Measurements from ENCODE around the gene RAB18. TPM values are rescaled to one million over a fixed set of nuclear protein-coding genes. Genes with fewer than 3 reads are reported as not detected.

The RAB18 gene
- total RNA-seq, 1 donor from 2014 or later = 72.3 TPM

DNA sequence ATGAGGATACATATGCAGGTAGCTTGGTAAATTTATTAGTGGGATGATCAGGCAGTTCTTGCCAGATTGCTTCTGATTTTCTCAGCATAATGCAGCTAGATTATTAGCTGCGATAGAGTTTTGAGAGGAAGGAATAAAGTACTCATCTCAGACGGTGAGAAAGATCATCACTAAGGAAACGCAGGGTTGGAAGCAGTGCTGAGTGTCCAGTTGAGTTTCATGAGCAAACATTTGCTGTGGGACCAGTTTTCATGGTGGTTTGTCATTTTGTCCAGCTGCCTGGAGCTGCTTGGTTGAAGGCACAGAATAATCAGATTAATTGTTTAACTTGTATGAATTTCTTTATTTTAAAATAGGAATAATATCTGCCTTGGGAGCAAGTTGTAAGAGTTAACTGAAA lies 33.1 kb downstream of the RAB18 start:
- H3K27me3 Mint-ChIP-seq (ENCODE audit: low read depth) = no peaks in the 10 kb centered on the region
- TF ChIP-seq, protein P1, sequence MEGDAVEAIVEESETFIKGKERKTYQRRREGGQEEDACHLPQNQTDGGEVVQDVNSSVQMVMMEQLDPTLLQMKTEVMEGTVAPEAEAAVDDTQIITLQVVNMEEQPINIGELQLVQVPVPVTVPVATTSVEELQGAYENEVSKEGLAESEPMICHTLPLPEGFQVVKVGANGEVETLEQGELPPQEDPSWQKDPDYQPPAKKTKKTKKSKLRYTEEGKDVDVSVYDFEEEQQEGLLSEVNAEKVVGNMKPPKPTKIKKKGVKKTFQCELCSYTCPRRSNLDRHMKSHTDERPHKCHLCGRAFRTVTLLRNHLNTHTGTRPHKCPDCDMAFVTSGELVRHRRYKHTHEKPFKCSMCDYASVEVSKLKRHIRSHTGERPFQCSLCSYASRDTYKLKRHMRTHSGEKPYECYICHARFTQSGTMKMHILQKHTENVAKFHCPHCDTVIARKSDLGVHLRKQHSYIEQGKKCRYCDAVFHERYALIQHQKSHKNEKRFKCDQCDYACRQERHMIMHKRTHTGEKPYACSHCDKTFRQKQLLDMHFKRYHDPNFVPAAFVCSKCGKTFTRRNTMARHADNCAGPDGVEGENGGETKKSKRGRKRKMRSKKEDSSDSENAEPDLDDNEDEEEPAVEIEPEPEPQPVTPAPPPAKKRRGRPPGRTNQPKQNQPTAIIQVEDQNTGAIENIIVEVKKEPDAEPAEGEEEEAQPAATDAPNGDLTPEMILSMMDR (conservative IDR thresholded peaks at IDR 0.05) = no peak
- no peak for DNase-seq (ENCODE audit: low read depth, low spot score)
- H3K36me3 Mint-ChIP-seq (ENCODE audit: low read depth) = no peaks in the 10 kb centered on the region
- H3K27ac Mint-ChIP-seq (ENCODE audit: unreplicated experiment) = no peak overlapping the region
- no peak overlapping the region for H3K4me3 Mint-ChIP-seq
- H3K9me3 Mint-ChIP-seq = no peaks in the 10 kb centered on the region
- H3K4me1 Mint-ChIP-seq = peaks cover 9% of the 10 kb centered on the region

DNA sequence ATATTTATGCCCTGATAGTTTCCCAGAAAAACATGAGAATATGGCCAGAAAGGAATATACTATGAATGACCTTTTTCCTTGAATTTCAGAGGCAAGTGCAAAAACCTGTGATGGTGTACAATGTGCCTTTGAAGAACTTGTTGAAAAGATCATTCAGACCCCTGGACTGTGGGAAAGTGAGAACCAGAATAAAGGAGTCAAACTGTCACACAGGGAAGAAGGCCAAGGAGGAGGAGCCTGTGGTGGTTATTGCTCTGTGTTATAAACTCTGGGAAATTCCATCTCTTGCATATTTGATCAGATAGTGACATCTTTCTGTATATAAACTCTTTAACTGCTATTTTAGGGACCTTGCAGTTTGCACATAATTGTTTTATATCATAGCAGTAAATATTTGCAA lies 33.7 kb downstream of the RAB18 start:
- no peak for DNase-seq (ENCODE audit: low read depth, low spot score)
- Mint-ChIP-seq H3K36me3 (ENCODE audit: low read depth) (no peaks in the 10 kb centered on the region), H3K4me1 (peaks cover 9% of the 10 kb centered on the region), H3K27me3 (ENCODE audit: low read depth) (no peaks in the 10 kb centered on the region), H3K4me3 (no peak overlapping the region), H3K27ac (ENCODE audit: unreplicated experiment) (no peak overlapping the region), H3K9me3 (no peaks in the 10 kb centered on the region)
- TF ChIP-seq, protein P1 (conservative IDR thresholded peaks at IDR 0.05) = no peak

DNA sequence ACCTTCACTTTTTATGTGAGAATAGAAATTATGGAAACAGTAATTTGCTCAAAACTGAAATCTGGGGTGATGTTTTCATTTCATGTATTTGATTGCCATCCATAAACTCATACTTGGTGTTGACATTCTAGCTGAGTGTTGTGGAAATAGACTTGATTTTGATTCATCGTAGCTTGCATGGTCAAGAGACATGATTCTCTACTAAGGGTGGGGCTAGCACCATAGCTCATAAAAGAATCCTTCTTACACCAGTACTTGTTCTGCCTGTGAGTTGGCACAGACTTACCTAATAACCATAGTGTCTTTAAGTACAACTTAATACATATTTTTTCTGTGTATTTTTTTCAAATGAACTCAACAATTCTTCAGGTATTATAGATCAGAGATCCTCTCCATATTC lies 36.6 kb downstream of the RAB18 start:
- peaks cover 4% of the 10 kb centered on the region for H3K36me3 Mint-ChIP-seq (ENCODE audit: low read depth)
- no peak overlapping the region for H3K4me3 Mint-ChIP-seq
- peaks cover 9% of the 10 kb centered on the region for H3K4me1 Mint-ChIP-seq
- no peak for DNase-seq (ENCODE audit: low read depth, low spot score)
- no peaks in the 10 kb centered on the region for H3K27me3 Mint-ChIP-seq (ENCODE audit: low read depth)
- H3K9me3 Mint-ChIP-seq = no peaks in the 10 kb centered on the region
- TF ChIP-seq, protein P1 (conservative IDR thresholded peaks at IDR 0.05) = no peak
- no peak overlapping the region for H3K27ac Mint-ChIP-seq (ENCODE audit: unreplicated experiment)

DNA sequence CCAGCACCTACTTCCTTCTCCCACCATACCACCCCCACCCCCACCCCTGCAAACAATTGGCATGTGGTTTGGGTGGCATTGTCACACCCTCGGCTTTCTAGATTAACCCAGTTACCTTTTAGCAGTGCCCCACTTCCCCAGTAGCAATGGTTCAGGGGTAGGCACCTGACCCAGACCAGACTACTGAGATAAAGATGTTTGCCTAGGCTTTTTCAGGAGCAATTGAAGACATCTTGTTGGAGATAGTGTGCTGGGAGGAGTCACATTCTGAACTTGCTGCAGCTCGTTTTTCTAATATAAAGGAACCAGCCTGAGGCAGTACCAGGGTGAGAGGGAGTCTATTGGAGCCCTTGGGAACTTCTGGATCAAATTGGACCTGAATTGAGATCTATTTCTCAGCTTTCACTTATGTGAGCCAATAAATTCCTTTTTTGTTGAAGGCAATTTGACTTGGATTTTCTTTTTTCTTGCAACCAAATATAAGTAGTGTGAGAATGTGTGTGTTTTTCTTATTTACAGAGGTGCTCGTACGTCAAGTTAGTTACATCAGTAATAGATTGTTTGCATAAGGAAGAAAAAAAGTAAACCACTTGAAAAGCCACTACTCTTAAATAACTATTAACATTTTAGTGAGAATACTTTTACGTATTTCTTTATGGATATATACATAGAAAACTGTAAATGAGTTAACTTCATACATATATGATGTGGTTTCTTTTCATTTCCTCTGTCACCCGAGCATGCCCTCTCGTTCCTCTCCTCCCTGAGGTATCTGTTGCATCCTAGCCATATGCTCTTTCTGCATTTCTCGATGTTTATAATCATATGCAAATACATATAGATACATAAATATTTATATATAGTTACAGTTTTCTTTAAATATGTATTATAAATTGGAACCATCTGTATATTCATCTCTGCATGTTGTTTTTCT lies 38.0 kb downstream of the RAB18 start:
- no peak overlapping the region for H3K27ac Mint-ChIP-seq (ENCODE audit: unreplicated experiment)
- H3K27me3 Mint-ChIP-seq (ENCODE audit: low read depth) = no peaks in the 10 kb centered on the region
- no peak for DNase-seq (ENCODE audit: low read depth, low spot score)
- TF ChIP-seq, protein P1 (conservative IDR thresholded peaks at IDR 0.05) = no peak
- H3K4me1 Mint-ChIP-seq = peaks cover 9% of the 10 kb centered on the region
- H3K4me3 Mint-ChIP-seq = no peak overlapping the region
- peaks cover 6% of the 10 kb centered on the region for H3K36me3 Mint-ChIP-seq (ENCODE audit: low read depth)
- no peaks in the 10 kb centered on the region for H3K9me3 Mint-ChIP-seq

DNA sequence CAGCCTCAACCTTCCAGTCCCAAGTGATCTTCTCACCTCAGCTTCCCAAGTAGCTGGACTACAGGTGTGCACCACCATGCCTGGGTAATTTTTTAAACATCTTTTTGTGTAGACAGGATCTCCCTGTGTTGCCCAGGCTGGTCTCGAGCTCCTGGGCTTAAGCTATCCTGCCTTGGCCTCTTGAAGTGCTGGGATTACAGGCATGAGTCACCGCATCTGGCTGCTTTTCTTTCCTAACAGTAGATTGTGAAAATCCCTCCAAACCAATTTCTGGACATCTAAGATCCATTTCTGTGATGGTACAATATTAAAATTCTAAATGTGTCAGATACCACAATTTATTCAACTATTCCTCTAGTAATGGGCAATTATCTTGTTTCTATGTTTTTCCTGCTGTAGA lies 38.7 kb downstream of the RAB18 start:
- Mint-ChIP-seq H3K27me3 (ENCODE audit: low read depth) (no peaks in the 10 kb centered on the region), H3K27ac (ENCODE audit: unreplicated experiment) (no peak overlapping the region)

More for the DNA sequence above, 38.7 kb downstream of the RAB18 start:
- Mint-ChIP-seq H3K36me3 (ENCODE audit: low read depth) (peaks cover 9% of the 10 kb centered on the region), H3K4me1 (peaks cover 6% of the 10 kb centered on the region), H3K4me3 (no peak overlapping the region), H3K9me3 (peaks cover 2% of the 10 kb centered on the region)
- TF ChIP-seq, protein P1 (conservative IDR thresholded peaks at IDR 0.05) = no peak
- DNase-seq (ENCODE audit: low read depth, low spot score) = no peak
